GM21423 (cell line): Measurements from ENCODE around the gene LSP1.

ENCODE experiments used
- ATAC-seq: cut with Tn5 transposase; IDR thresholded peaks from one replicate; pipeline ENCODE4 v1.9.1; 2021; ENCODE audit warnings: mild to moderate bottlenecking, moderate library complexity; ENCODE audit not compliant: unreplicated experiment

LSP1 gene

DNA sequence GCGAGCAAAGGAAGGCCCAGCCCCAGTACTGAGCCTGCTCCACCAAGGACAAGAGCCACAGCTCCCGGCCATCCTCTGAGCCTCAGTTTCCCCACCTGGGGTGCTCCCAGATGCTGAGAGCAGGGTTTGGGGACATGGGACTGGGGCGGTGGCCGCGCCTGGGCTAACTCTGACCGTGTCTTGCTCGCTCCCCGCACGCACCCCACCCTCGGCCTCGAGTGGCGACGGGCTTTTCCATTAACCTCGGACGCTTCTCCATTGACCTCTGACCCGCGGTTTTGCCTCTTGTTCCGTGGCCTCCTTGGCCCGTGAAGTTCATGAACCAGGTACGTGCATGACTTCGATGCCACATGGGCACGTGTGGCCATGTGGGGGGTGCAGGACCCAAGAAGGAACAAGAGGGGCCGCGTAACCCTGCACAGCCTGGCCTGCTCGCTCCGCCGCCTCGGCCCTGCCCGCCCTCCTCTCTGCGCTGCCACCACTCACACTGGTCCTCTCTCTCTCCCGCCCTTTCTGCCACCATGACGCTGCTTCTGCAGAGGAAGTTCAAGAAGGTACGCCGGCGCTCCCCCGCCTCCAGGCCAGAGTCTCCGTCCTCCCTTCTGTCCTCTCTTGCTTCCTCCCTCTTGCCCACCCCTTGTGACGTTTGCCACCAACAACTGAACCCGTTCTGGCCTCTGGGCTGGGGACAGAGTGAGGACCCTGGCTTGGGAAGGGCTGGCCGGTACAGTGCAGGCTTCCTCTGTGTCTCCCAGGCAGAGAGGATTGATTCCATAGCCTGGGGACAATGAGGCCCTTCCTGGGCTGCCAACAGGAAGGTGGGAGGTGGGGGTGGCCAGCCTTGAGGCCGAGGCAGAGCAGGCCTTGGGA is 73.5 kb downstream of the LSP1 start:
- ATAC-seq: no peak

DNA sequence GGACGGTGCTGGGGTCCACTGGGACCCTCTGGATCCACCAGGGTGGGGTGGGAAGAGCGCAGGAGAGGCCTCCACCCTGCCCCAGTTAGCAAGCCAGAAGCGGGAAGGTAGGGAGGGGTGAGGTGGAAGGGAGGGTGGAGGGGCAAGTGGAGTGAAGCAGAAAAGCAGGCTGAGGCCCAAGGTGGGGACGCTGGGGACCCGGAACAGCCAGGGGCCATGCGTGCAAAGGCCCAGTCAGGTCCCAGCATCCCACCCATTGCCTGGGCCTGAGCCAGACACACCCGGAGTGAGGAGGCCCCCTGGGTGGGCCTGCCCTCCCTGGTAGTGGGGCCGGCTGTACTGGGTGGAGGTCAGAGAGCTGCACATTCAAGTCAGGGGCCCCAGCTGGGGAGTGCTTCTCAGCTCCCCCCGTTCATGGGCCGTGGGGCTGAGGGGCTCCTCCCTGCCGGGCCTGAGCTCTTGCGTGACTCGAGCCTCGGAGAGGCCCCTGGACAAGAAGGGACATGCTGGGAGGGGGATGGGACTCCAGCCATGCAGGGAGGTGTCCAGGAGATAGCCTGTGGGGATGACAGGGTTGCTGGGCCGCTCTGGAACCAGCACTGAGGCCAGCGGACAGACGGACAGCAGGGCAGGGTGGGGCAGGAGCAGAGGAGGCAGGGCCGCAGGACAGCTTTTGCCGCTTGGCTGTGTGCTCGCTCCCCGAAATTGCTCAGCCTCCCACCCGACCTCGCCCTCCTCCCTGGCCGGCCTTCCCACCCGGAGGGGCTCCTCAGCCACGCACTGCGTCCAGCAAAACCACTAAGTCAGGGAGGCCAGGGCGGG is 74.4 kb downstream of the LSP1 start:
- ATAC-seq: no peak

DNA sequence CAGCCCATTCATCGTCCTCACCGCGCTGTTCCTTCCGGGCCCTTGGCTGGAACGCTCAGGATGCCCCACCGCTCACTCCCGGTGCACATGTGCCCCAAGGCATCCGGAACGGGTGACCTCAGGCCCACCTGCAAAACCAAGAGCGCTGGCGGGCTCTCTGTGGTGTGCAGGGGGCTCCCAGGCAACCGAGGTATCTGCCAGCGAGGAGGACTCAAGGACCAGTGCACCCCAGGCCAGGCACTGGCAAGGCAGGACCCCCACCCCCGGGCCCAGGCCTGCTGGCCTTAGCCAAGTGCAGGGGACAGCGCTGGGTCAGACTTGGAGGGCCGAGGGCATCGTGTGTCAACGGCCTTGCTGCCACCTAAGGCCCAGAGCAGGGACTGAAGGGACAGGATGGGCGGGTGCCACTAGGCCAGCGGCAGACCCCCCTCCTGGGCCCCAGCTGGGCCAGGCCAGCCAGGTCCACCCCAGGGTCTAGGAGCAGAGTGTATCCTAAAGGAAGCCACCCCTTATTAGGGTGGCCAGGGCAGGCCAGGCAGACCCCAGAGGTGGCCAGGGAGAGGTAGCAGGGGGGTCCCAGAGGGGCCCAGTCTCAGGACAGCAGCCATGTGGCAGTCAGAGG is 75.1 kb downstream of the LSP1 start:
- no peak for ATAC-seq

DNA sequence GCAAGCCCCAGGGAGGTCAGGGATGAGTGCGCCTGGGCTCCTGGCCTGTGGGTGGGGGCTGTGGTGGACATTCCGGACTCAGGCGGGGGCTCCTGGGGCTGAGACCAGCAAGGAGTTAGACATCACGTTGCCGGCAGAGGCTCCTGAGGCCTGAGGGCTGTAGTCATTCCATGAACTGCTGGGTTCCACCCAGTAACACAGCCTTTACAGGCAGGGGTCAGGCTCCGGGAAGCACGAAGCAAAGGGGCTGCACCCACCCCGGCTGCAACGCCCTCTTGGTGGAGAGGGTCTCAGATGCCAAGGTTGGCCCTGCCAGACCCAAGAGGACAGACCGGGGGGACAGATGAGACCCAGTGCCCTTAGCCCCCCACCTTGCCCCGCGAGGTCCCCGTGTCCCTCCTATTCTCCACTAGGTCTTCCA is 75.6 kb downstream of the LSP1 start:
- ATAC-seq: no peak

DNA sequence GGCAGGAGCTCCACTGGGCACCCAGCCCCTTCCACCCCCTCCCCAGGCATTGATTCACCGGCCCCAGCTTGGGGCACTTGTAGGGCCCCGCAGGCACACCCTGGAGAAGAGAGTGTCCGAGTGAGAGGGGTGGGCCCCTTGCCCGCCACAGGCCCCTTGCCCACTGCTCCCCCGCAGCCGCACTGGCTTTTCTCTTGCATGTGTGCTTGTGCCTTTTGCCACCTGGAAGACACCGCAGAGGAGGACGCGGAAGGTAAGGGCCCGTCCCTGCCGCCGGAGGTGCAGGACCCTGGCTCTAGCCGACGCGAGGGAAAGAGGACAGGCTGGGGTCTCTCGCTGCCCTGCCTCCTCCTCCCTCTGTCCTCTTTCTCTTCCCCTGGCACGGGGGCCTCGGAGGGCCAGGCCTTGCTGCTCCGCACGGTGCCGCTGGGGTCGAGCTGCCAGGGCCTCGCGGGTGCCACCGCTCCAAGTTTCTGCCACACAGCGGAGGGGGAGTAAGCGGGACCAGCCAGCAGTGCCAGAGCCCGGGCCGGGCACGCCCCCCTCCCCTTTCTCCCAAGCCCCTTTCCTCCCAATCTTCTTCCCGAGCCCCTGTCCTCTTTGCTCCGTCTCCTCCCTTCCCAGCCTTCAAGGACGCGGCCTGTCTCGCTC is 76.1 kb downstream of the LSP1 start:
- no peak for ATAC-seq

DNA sequence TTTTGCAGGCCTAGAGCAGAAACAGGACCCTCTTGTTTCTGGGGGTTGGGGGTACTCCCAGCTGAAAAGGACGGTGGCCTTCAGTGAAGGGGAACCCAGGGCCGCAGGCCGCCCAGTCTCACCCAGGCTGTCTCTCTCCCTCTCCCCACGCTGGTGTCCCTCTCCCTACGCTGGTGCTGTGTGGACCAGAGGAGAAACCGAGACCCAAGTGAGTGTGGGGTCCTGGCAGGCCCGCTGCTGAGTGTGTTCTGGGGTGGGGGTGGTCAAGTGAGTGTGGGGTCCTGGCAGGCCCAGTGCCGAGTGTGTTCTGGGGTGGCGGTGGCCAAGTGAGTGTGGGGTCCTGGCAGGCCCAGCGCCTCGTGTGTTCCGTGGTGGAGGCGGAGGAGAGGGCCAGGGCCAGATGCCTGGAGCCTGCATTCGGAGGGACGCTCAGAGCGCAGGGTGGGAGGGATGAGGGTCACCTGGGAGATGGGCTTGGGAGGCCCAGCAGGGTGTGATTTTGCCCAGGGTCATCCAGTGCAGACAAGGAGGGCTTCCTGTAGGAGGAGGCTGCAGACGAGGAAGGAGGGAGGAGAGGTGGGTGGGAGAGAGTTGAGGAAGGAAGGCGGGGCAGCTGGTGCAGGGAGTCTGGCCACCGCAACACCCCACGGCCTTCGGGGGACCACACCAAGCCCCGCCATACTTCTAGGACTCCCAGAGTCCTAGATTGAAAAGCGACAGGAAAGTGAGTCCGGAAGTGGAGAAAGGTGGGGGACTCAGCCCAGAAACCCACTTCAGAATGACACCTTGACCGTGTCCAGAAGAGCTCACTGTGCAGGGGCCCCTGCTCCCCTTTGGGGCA is 77.0 kb downstream of the LSP1 start:
- no peak for ATAC-seq

DNA sequence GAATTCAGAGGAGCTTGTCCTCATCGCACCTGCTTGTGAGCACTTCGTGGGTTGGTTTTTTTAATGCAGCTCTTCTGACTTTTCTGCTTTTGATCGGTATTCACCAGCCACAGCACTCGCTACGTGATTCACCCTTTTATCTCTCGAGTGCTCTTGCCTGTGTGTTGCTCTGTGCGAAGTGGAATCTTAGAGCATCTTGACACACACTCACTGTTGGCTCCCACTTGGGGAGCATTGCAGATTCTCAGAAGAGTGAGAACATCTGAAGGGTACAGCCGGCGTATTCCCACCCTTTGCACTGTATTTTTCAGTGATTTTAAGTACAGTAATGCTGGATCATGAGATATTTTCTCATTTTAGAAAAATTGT is 77.6 kb downstream of the LSP1 start:
- ATAC-seq: no peak

DNA sequence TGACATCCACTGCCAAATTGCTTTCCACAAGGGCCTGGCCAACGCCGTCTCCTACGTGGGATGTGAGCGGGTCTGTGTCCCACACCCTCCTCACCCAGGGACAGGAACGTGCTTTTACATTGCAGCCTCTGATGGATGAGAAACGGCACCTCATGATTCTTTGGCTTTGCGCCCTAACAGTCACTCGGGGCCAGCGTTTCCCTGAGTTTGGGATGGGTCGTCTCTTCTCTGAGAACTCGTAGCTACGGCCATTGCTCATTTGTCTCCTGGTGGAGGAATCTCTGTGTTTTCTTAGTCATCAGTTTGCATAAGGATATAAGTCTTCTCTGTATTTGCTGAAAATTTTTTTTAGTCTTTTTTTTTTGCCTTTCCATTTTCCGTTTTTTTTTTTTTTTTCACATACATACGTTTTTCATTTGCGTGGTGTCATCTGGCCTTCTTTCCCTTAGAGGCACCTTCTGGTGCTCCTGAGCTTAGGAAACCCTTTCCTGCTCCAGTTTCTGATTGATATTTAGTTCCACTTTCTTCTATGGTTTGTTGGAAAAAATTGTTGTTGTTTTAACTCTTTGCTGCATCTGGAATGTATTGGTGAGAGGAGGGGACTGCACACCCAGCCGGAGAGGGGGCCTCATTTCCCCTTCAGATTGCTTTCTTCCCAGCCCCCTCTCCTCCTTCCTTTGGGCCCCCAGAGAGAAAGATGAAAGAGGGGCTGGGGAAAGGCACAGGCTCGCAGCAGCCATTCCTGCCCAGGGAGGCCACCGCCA is 78.6 kb downstream of the LSP1 start:
- no peak for ATAC-seq

DNA sequence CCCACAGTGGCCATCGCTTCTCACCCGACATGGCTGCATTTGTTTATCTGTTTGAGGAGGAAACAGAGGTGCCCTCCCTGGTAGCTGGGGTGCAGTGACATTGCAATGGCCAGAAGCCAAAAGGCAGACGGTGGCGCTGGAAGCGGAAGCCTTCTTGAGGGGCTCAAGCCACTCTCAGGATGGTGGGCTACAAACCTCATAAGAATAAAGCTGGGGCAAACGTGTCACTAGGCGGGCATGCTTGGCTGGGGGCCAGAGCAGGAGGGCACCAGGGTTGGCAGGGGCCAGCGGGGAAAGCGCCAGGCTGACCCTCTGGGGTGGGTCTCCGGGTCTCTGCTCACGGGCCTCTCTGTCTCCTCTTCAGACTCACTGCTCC is 79.2 kb downstream of the LSP1 start:
- no peak for ATAC-seq

DNA sequence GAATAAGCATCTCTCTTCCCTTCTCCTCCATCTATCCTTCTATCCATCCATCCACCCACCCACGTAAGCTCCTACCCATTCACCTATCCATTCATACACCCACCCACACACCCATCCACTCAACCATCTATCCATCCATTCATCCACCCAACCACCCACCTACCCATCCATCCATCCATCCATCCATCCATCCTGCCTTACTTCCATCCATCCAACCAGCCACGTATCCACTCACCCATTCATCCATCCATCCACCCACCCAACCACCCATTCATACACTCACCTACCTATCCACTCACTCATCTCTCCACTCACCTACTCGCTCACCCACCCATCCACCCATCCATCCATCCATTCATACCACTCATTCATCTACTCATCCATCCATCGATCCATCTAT is 79.8 kb downstream of the LSP1 start:
- ATAC-seq: no peak

DNA sequence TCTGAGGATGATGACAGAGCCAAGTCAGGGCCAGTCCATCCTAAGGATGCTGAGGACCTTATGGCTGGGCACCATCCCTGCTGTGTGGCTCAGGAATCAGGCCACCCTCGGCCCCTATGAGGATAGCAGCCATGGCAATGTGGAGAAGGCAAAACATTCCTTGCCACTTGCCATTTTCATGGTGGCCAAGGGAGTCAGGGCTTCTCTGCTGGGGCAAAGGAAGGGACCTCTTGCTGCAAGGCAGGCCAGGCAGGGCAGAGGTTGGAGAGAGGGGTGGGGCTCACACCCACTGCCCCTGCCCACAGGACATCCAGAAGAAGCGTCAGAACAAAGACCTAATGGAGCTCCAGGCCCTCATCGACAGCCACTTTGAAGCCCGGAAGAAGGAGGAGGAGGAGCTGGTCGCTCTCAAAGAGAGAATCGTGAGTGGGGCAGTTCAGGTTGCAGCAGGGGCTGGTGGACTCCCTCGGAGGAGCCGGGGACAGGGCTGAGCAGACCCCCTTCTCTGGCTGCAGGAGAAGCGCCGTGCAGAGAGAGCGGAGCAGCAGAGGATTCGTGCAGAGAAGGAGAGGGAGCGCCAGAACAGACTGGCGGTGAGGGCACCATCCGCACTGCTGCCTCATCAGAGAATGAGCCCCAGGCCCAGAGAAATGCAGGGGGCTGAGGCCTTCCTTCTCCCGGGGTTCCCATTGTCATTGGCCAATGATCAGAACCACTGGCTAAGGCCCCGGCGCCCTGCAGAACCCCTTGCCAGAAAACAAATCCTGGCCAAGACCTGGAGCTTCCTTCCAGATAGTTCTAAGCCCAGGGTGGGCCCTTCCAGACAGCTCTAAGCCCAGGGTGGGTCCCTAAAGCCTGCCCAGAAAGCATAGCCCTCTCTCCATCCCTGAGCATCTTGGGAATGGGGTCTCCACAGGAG is 80.8 kb downstream of the LSP1 start:
- no peak for ATAC-seq

DNA sequence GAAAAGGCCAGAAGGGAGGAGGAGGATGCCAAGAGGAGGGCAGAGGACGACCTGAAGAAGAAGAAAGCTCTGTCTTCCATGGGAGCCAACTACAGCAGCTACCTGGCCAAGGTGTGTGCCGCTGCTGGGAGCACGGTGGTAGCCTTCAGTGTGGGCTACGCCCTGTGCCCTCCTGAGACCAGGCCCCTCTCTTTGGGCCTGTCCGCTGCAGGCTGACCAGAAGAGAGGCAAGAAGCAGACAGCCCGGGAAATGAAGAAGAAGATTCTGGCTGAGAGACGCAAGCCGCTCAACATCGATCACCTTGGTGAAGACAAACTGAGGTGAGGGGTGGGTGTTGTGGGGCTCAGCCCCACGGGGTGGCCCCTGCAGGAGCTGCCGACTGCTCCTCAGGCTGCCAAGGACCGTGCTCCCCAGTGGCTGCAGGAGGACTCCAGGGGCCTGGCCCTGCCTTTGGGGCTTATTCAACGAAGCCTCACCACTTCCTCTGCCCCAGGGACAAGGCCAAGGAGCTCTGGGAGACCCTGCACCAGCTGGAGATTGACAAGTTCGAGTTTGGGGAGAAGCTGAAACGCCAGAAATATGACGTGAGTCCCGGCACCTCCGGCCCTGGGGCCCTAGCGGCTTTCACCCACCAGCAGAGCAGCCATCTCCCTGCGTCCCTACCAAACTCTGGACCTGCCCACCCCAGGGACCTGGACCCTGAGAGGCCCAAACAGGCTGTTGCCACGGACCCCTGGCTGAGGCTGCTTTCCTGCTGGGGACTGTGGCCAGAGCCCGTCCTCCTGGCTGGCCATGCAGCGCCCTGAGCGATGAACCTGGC is 81.7 kb downstream of the LSP1 start:
- no peak for ATAC-seq

DNA sequence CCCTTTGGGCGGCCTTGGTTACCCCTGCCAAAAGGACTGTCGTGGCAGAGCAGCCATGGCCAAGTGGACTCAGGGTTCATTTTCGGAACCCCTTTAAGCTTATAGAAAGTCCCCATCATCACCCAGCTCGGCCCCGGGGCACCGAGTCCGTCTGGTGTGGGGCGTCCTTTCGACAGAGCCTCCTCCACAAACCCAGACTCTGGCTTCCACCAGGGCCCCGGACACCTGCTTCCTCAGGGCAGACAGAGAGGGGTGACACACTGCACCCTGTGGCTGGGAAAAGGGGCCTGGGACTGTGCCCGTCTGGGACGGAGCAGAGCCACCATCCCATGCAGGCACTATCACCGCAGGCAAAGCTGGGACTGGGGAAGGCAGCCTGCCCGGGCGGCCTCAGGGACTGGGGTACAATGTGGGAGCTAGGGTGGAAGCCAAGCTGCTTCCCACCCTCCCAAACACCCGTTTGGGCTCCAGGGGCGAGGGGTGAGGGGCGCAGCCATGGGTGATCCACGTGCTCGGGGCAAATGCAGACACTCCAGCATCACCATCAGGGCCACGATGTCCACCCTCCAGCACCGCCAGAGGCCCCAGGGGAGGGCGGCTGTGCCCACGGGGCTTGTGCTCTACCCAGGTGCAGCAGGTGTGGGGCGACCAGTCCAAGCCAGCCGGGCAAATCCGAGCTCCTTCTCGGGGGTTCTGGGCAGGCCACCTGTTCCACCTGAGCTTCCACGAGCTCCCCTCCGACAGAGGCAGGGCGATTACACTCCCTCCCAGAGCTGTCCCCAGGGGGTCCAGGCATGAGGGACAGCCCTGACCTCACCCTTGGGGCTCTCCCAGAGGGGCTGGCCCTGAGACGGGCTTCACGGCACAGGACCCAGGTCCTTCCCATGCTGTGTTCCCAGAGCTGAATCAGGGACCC is 82.5 kb downstream of the LSP1 start:
- ATAC-seq: no peak

DNA sequence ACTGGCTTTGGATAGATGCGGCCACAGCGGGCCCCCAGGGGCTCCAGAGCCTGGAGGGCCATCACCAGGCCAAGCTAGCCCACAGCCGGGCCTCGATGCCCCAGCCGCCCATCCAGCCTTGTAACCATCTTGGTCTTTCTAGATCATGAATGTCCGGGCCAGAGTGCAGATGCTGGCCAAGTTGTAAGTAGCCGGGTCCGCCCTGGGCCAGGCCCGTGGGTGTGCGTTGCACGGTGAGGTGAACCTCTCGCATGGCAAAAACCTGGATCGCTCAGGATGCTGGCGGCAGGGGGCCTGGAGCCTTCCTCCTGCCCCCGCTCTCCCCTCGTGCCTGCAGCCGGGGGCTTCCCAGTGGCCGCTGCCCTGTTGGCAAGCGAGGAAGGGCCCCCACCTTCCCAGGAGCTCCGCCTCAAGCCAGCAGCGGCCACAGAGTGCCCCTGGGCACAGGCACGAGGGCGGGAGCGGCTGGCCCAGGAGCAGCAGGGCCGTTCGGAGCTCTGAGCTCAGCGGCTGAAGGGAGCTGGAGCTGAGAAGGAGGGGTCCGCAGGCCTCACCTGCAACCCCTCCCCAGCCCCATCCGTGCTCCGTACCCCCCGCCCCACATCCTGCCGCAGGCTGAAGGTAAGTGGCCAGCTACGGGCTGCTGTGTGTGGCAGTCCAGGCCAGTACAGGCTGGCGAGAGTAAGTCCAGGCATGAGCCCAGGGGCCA is 83.3 kb downstream of the LSP1 start:
- no peak for ATAC-seq

DNA sequence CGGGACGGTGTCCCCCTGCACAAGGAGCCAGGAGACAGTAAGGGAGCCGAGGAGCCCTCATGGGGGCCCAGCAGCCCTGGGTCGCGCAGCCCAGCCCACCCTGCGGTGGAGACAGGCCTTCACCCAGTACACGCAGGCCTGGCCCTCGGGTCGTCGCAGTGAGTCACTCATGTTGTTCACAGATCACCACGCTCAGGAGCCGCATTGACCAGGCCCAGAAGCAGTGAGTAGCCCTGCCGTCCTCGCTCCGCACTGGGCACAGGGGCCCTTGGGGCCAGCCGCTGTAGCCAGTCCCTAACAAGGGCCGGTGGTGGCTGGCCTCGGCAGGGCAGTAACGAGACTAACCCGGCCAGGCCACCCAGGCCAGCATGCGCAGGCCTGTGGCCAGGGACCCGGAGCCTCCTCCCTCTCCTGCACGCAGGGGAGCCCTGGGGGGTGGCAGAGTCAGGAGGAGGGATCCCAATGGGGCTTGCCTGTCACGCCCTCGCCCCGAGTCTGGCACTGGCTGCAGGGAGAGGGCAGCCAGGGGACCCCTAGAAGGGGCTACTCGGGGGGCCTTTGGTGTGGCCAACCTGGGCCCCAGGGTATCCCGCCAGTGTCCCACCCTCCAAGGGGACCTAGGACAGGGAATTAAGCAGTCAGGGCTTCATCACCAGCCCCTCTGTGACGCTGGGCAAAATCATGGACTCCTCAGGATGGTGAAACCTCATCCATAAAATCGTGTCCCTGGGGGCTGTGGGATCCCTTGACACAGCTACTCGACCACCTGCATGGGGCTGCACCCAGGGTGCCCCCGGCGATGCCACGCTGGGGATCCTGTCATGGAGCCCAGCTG is 84.1 kb downstream of the LSP1 start:
- ATAC-seq: no peak
